Activated CD8-positive, alpha-beta memory T cell treated with anti-CD3 and anti-CD28 coated beads for 1 hour (primary cell): Measurements from ENCODE around the gene ADNP2.

Experiments
- DNase-seq, 2 donors: peaks; one replicate each; pipeline ENCODE4 v3.0.0-alpha.2; 2020; ENCODE audit warnings: low read depth in 1 of 2; ENCODE audit errors: extremely low read depth in 1 of 2

The ADNP2 gene

DNA sequence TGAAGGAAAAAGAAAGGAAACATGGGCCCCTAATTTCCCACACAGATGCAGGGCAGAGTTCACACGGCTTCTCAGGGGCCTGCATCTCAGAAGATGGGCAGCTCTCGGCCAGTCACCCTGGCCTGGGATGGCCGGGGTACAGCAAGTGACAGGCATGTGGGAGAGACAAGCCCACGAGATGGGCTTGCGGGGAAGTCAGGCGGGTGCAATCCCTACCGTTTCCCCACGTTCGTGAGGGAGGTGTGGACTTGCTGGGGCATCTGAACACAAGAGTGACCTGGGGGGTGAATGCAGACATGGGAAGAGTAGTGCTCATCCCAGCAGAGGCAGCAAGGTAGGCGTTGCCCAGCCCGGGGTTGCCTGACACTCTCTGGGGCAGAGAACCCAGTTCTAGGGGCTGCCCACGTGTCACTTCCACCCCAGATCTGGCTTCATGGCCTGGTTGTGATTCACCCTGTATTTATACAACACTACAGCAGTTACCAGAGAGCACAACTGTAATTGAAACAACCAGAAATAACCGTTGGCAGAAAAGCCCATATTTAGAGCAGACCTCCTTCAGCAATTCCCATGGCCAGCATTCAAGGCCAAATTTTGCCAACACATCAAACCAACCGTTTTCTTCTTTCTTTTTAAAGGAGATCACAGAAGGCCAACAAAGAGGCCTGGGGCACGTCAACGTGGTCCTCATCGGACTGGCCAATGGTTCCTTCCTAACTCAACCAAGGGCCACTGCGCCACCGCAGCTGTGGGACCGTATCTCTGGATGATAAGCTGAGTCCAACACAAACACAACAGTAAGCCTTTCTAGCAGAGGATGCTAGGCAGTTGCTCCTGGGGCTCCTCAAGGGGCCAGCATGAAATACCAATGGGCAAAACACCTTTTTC, 79.8 kb downstream of the ADNP2 start:
- no peak for DNase-seq

DNA sequence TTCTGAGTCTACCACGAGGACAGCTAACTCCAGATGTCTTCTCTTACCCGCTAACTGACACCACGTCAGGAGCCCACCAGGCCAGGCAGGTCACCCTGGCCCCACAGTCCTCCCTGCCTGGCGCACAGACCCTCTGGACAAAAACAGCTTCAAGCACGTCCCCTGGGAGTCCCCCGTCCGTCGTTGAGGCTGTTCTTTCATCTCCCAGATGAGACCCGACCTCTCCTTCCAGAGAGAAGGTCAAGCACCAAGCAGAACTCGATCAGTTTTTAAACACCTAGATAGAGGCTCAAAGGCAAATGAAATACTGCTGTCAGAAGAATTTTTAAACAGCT, 80.4 kb downstream of the ADNP2 start:
- DNase-seq, result no peak
